Mesothelial cell of epicardium (in vitro differentiated cells): ENCODE data around the gene RAP1GDS1. TPM values are rescaled to one million over a fixed set of nuclear protein-coding genes. Genes with fewer than 3 reads are reported as not detected.
"Not testable (repeated sequence)": the region's sequence is repeated elsewhere in the genome, so short reads cannot be mapped to it uniquely, and the experiment has no call there.

Experiments used
- DNase-seq, 2 experiments: peaks; one replicate each; pipeline ENCODE4 v3.0.0; 2021; ENCODE audit warnings: low spot score in 2 of 2; ENCODE audit not compliant: unreplicated experiment in 2 of 2
- H3K27ac Mint-ChIP-seq: 2 replicates; pipeline ENCODE4 v1.8.0; 2021; ENCODE audit warnings: mixed read lengths
- H3K27me3 Mint-ChIP-seq: 2 replicates; pipeline ENCODE4 v1.8.0; 2021; ENCODE audit warnings: low read depth, mixed read lengths
- H3K36me3 Mint-ChIP-seq: 2 replicates; pipeline ENCODE4 v1.8.0; 2021; ENCODE audit warnings: mixed read lengths
- H3K4me1 Mint-ChIP-seq: 2 replicates; pipeline ENCODE4 v1.8.0; 2021; ENCODE audit warnings: mixed read lengths
- H3K4me3 Mint-ChIP-seq: 2 replicates; pipeline ENCODE4 v1.8.0; 2021; ENCODE audit warnings: mild to moderate bottlenecking, moderate library complexity, mixed read lengths
- H3K9me3 Mint-ChIP-seq: 2 replicates; pipeline ENCODE4 v1.8.0; 2021; ENCODE audit warnings: mixed read lengths
- total RNA-seq: library from RNA; stranded (reverse); gene quantifications from 3 replicates; pipeline ENCODE4 v1.2.1, GENCODE V29; 2021
- TF ChIP-seq, protein P1 (sequence below): fragments of 200-600 bp; sonication (generic); IDR thresholded peaks from one replicate; pipeline ENCODE4 v1.5.0; 2021; ENCODE audit warnings: antibody characterized with exemption; ENCODE audit not compliant: unreplicated experiment

RAP1GDS1 gene
- total RNA-seq, 1 donor from 2014 or later: 22.7 TPM

DNA sequence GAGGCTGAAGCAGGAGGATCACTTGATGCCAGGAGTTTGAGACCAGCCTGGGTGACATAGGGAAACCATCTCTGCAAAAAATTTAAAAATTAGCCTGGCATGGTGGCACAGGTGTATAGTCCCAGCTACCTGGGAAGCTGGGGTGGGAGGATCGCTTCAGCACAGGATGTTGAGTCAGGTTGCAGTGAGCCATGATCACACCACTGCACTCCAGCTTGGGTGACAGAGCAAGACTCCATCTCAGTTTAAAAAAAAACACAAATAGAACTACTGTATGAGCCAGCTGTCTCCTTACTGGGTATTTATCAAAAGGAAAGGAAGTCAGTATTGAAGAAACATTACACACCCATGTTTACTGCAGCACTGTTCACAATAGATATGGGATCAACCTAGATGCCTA lies 138.7 kb downstream of the RAP1GDS1 start:
- Mint-ChIP-seq H3K9me3 (peaks cover 30% of the 10 kb centered on the region), H3K4me1 (no peaks in the 10 kb centered on the region), H3K27me3 (no peaks in the 10 kb centered on the region), H3K36me3 (peaks cover 6% of the 10 kb centered on the region), H3K27ac (no peak overlapping the region), H3K4me3 (no peak overlapping the region)
- TF ChIP-seq, protein P1, sequence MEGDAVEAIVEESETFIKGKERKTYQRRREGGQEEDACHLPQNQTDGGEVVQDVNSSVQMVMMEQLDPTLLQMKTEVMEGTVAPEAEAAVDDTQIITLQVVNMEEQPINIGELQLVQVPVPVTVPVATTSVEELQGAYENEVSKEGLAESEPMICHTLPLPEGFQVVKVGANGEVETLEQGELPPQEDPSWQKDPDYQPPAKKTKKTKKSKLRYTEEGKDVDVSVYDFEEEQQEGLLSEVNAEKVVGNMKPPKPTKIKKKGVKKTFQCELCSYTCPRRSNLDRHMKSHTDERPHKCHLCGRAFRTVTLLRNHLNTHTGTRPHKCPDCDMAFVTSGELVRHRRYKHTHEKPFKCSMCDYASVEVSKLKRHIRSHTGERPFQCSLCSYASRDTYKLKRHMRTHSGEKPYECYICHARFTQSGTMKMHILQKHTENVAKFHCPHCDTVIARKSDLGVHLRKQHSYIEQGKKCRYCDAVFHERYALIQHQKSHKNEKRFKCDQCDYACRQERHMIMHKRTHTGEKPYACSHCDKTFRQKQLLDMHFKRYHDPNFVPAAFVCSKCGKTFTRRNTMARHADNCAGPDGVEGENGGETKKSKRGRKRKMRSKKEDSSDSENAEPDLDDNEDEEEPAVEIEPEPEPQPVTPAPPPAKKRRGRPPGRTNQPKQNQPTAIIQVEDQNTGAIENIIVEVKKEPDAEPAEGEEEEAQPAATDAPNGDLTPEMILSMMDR: no peak
- DNase-seq: no peak

DNA sequence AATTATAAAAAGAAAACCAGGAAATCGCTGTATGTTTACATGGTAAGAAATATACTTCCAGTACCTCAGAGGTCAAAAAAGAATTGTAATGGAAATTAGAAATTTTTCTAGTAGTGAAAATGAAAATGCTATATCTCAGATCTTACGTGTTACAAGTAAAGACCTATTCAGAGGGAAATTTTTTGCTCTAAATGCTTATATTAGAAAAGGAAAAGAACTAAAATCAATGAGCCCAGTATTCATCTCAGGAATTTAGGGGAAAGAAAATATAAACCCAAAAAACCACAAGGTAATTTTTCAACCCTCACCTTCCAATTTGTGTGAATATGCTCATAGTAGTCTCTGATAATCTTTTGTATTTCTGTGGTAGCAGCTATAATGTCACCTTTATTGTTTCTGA lies 145.6 kb downstream of the RAP1GDS1 start:
- Mint-ChIP-seq H3K4me3 (no peak overlapping the region), H3K27me3 (no peaks in the 10 kb centered on the region), H3K4me1 (peaks cover 2% of the 10 kb centered on the region), H3K9me3 (peaks cover 3% of the 10 kb centered on the region), H3K36me3 (peaks cover 10% of the 10 kb centered on the region), H3K27ac (no peak overlapping the region)
- TF ChIP-seq, protein P1: no peak
- DNase-seq: no peak

DNA sequence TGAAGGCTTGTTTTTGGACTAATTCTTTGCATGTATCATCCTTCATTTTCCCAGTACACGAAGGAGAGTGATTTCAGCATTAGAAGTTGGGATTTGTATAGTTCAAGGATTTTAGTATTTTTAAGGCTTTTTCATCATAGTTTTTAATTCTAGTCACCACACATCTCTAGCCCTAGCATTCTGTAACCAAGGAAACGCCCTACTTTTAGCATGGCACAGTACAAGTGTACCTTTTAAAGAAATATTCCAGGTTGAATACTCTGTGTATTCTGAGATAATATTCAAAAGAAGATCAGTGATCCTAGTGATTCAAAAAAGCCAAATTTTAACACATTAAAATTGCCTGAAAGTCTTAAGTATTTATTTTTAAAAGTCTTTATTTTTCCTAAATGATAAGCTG lies 150.5 kb downstream of the RAP1GDS1 start:
- Mint-ChIP-seq H3K36me3 (peaks cover 24% of the 10 kb centered on the region), H3K9me3 (peaks cover 16% of the 10 kb centered on the region)

DNA sequence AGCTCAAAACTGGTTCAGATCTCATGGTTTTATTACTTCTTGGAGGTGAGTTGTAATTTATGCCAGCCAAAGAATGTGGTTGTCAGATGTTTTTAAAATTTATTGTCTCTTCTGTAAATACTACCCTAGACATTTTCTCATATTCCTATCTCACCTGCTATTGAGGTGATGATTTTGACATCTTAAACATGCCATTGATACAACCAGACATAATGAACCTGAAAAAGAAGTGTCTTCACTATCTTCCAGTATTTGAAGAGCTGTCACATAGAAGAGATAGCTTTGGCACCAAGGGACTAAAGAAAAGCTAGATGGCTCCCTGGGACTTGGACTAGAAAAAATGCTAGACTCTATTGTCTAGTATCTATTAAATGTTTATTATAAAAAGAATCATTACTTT lies 155.7 kb downstream of the RAP1GDS1 start:
- no peak overlapping the region for H3K4me3 Mint-ChIP-seq
- peaks cover 13% of the 10 kb centered on the region for H3K9me3 Mint-ChIP-seq
- no peak overlapping the region for H3K27ac Mint-ChIP-seq
- no peaks in the 10 kb centered on the region for H3K27me3 Mint-ChIP-seq
- H3K4me1 Mint-ChIP-seq: no peaks in the 10 kb centered on the region
- H3K36me3 Mint-ChIP-seq: peaks cover 25% of the 10 kb centered on the region
- TF ChIP-seq, protein P1: no peak
- DNase-seq: no peak

More for the DNA sequence above, 150.5 kb downstream of the RAP1GDS1 start:
- TF ChIP-seq, protein P1: no peak
- DNase-seq: no peak
- H3K27me3 Mint-ChIP-seq: no peaks in the 10 kb centered on the region
- no peaks in the 10 kb centered on the region for H3K4me1 Mint-ChIP-seq
- no peak overlapping the region for H3K27ac Mint-ChIP-seq
- H3K4me3 Mint-ChIP-seq: no peak overlapping the region

DNA sequence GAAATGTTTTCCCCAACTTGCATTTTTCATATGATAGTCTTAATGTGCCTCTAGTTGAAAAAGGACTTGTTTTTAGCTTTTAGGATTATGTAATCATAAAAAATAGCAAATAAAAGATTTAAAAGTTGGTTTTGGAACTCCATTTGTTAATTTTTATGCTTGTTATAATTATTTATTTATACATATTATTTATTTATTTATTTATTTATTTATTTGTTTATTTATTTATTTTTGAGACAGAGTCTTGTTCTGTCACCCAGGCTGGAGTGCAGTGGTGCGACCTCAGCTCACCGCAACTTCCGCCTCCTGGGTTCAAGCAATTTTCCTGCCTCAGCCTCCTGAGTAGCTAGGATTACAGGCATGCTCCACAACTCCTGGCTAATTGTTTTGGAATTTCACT lies 159.0 kb downstream of the RAP1GDS1 start:
- peaks cover 36% of the 10 kb centered on the region for H3K36me3 Mint-ChIP-seq
- H3K4me3 Mint-ChIP-seq, H3K4me1 Mint-ChIP-seq, H3K27me3 Mint-ChIP-seq, H3K27ac Mint-ChIP-seq, DNase-seq: not testable (repeated sequence)
- peaks cover 14% of the 10 kb centered on the region for H3K9me3 Mint-ChIP-seq

DNA sequence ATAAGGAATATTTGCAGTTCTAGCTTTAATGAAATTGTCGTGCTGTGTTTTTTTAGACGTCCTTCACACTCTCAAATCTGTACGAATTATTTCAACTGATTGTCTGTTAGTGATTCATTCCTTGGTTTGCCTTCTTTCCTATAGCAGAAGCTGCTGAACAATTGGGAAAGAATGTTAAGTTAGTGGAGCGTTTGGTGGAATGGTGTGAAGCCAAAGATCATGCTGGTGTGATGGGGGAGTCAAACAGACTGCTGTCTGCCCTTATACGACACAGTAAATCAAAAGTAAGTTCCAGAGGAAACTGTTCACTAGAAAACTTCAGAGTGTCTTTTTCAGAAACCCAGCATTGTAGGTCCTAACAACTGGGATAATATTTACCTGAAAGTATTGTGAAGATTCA lies 159.9 kb downstream of the RAP1GDS1 start:
- H3K4me1 Mint-ChIP-seq: no peaks in the 10 kb centered on the region
- TF ChIP-seq, protein P1: no peak
- H3K36me3 Mint-ChIP-seq: peaks cover 42% of the 10 kb centered on the region
- DNase-seq: no peak
- H3K27me3 Mint-ChIP-seq: no peaks in the 10 kb centered on the region
- no peak overlapping the region for H3K4me3 Mint-ChIP-seq
- no peak overlapping the region for H3K27ac Mint-ChIP-seq
- peaks cover 21% of the 10 kb centered on the region for H3K9me3 Mint-ChIP-seq
